NCI-H1105 treated with DMSO at 0.1 percent for 48 hours (cell line): ENCODE measurements around the gene CRISPLD2.
"Not testable (repeated sequence)": the region's sequence is repeated elsewhere in the genome, so short reads cannot be mapped to it uniquely, and the experiment has no call there.

Experiments
- DNase-seq: peaks from one replicate; lab custom pipeline; 2025; lab: John Stamatoyannopoulos, UW

The CRISPLD2 gene

GRCh38 chr16:84821728-84822689 is 2.2 kb downstream of the CRISPLD2 start:
- no peak for DNase-seq

- no peak for DNase-seq
Observed at GRCh38 chr16:84822990-84823389, 3.2 kb downstream of the CRISPLD2 start.

- DNase-seq: no peak
Observed at GRCh38 chr16:84823484-84823883, 3.7 kb downstream of the CRISPLD2 start.

- DNase-seq: no peak
Observed at GRCh38 chr16:84823926-84824325, 4.1 kb downstream of the CRISPLD2 start.

DNA sequence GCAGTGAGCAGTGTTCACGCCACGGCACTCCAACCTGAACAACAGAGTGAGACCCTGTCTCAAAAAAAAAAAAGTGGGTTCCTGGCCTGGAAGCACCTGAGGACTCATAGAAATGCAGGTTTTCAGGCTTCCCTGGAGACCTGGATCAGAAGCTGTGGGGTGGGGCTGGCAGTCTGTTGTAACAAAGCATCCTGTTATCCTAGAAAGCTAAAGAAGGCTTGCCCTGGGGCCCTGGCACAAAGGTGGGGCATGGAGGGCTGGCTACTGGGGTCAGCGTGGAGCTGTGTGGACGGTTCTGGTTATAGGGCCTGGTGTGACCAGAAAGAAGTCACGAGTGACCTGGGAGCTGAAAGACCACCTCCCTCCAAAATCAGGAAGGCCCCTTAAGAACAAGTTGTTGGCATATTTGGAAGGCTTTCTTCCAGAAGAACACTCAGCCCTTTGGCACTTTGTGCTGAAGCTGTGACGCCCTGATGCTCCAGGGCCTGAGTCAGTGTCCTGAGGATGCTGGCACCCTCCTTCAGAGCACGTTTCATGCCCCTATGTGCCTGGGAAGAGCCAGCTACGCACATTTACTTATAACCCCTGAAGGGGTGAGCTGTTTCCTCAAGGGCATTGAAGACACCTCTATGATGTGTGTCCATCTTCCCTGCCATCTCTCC is 6.2 kb downstream of the CRISPLD2 start:
- no peak for DNase-seq

- no peak for DNase-seq
Observed at GRCh38 chr16:84826558-84826941, 6.8 kb downstream of the CRISPLD2 start.

GRCh38 chr16:84827131-84827574 is 7.4 kb downstream of the CRISPLD2 start:
- DNase-seq: no peak

DNA sequence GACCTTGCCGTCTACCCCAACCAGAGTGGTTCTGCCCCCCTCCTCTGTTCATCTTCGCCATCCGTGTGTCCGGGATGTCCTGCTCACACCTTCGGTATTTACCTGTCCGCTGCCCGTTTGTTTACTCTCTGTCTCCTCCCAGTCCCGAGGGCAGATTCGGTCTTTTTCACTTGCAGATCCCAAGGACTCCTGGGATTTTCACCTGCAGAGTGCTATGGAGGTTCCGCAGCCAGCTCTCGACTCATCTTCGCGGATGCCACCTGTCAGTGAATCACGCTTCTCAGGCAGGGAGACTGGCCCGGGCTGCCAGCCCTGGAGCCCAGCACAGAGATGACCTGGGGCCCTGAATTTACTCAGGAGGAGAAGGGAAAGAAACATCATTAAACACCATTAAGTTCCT is 8.1 kb downstream of the CRISPLD2 start:
- DNase-seq: no peak

DNA sequence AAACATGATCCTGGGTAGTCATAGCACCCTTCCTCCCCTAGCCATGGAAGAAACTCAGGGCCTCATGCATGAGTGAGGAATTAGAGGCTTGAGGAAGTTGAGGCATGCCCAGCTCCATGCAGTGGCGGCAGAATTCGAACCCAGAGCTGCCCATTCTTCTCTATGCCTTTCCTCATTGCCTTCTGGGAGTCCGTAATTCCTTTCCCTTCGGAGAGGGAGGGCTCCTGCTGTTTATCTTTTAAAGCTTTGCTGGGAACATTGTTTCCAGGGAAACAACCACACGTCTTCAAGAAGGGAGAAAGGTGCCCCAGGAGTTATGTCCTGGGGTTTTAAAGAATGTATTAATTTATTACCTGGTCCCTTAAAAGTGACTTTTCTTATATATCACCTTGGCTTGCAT is 8.5 kb downstream of the CRISPLD2 start:
- no peak for DNase-seq

GRCh38 chr16:84829168-84829965 is 9.6 kb downstream of the CRISPLD2 start:
- no peak for DNase-seq

DNA sequence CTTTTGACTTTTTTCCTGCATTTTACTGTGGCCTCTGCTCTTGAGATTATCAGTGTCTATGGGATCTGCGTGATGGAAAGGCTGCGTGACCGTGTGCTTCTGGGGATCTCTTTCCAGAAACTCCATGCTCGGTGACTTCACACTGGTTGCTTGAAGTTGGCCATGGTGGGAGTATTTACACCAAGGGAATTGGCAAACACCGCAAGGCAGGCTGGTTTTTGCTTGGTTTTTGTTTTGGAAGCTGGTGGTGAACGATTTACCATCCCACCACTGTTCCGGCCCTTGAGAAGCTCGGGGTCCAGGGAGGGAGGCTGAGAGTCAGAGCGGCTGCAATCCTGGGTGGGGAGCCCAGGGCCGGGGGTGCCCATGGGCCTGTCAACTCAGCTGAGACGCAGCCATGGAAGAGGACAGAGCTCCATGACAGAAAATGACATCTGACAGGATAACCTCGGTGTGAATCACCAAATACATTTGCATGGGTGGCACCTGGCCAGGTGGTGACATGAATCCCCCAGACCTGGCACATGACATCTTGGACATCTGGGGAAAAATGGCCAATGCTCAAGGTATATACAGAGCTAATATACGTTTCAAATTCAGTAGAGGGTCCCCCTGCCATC is 11.1 kb downstream of the CRISPLD2 start:
- no peak for DNase-seq

DNA sequence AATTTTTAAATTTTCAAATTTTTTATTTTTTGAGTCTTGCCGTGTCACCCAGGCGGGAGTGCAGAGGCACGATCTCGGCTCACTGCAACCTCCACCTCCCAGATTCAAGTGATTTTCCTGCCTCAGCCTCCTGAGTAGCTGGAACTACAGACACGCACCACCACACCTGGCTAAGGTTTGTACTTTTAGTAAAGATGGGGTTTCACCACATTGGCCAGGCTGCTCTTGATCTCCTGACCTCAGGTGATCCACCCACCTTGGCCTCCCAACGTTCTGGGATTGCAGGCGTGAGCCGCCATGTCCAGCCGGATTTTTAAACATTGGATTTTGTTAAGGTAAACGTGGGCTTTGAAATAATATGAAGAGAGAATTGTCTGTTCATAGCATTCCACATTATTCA is 11.9 kb downstream of the CRISPLD2 start:
- DNase-seq: not testable (repeated sequence)

DNA sequence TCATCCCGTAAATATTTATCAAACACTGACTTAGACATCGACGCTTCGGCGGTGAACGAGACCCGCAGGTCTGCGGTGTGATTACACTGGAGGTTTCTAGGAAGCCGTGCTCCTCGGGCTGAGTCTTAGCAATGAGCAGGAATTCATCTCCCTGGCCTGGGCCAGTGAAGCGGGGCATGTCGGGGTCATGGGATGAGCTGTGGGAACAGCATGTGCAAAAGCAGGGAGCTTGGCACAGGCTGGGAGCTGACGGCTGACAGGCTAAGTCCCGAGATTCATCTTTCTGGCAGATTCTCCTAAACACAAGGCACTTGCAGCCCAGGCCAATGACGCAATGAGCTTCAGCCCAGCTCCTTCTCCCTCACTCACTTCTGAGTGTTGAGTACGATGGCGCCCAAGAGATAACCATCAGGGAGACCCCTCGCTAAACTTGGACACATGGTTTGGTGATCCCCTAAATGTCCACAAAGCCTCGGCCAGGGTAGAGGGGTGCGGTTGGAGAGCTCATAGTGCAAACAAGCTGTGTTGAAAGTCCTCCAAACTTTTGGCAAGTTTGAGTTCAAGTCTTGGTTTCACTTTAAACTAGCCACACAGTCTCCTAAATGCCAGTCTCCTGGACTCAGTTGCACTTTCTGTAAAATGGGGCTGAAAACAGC is 12.8 kb downstream of the CRISPLD2 start:
- no peak for DNase-seq

- no peak for DNase-seq
Observed at GRCh38 chr16:84833144-84833500, 13.3 kb downstream of the CRISPLD2 start.

- no peak for DNase-seq
Observed at GRCh38 chr16:84833542-84834402, 14.0 kb downstream of the CRISPLD2 start.

GRCh38 chr16:84834403-84834772 is 14.6 kb downstream of the CRISPLD2 start:
- no peak for DNase-seq

DNA sequence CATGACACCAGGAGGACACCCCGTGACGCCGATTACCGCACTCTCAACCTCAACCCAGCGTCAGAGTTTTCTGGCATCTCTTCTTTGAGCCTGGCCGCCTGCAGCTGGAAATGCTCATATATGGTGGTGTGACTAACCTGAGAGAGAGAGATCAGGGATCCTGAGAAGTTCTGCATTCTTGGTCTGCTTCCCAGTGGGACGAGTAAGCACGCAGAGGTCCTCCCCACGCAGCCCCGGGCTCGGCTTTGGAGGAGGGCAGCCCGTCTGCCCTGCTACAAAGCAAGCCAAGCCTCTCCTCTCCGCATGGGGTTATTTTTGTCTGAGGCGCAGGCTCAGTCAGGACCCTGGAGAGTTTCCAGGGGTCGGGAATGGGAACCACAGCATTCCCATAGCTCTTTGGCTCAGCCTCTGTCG is 16.5 kb downstream of the CRISPLD2 start:
- no peak for DNase-seq

GRCh38 chr16:84836967-84837366 is 17.2 kb downstream of the CRISPLD2 start:
- DNase-seq: no peak

GRCh38 chr16:84838383-84838948 is 18.7 kb downstream of the CRISPLD2 start:
- DNase-seq: no peak

DNA sequence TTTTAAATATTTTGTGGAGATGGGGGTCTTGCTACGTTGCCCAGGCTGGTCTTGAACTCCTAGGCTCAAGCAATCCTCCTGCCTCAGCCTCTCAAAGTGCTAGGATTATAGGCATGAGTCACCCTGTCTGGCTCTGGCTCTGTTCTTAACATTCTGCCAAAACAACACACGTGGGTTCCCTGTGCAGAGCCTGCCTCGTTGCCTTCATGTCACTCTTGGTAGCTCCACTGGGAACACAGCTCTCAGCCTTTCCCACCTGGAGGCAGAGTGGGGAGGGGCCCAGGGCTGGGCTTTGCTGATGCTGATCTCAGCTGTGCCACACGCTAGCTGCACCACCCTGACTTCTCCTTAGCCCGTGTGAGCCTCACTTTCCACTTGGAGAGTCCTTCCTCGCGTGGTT is 19.3 kb downstream of the CRISPLD2 start:
- DNase-seq: no peak
